ENCODE data around the gene BPI.

DNA sequence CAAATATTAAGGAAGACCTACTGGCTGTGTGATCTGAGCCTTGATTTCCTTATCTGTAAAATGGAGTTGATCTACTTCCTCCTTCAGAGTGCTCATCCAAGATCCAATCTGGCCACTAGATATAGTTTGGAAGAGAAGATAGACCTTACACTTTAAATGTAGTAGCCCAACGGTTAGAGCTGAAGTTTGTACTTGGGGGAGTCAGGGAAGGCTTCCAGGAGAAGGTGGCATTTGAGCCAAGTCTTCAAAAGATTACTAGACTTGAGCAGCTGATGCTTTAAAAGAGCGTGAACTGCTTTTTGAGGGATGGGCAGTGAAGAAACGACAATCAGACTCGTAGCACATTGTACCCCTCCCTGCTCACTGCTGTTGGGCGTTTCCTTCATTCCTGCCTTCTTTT, 45.9 kb downstream of the BPI start:
- TF ChIP-seq, protein P1, sequence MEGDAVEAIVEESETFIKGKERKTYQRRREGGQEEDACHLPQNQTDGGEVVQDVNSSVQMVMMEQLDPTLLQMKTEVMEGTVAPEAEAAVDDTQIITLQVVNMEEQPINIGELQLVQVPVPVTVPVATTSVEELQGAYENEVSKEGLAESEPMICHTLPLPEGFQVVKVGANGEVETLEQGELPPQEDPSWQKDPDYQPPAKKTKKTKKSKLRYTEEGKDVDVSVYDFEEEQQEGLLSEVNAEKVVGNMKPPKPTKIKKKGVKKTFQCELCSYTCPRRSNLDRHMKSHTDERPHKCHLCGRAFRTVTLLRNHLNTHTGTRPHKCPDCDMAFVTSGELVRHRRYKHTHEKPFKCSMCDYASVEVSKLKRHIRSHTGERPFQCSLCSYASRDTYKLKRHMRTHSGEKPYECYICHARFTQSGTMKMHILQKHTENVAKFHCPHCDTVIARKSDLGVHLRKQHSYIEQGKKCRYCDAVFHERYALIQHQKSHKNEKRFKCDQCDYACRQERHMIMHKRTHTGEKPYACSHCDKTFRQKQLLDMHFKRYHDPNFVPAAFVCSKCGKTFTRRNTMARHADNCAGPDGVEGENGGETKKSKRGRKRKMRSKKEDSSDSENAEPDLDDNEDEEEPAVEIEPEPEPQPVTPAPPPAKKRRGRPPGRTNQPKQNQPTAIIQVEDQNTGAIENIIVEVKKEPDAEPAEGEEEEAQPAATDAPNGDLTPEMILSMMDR (IDR thresholded peaks at IDR 0.05), result no peak
- TF ChIP-seq NFIC (IDR thresholded peaks at IDR 0.05; ENCODE audit: borderline replicate concordance) (no peak), RAD21 (IDR thresholded peaks at IDR 0.05; ENCODE audit: low read length) (no peak)

Measured in SK-N-SH (cell line).